IMR-90 (cell line): ENCODE data around the gene C22orf31. TPM values are rescaled to one million over a fixed set of nuclear protein-coding genes. Genes with fewer than 3 reads are reported as not detected.

Experiments used
- ATAC-seq: fragments of 200-7000 bp; cut with Tn5 transposase; 2 replicates; pipeline ENCODE4 v1.9.1; 2020; ENCODE audit warnings: low read depth, mild to moderate bottlenecking, moderate library complexity
- BruUV-seq: library from RNA; stranded (reverse); fragments of 400-500 nt; replicated peaks from 2 replicates; lab custom pipeline; 2021; lab: Mats Ljungman, UMichigan
- CTCF ChIA-PET: fragments of 300-600 bp; formaldehyde crosslinking; extraction: SDS; loops from one replicate; lab custom pipeline; 2021; ENCODE audit warnings: antibody characterized with exemption; lab: Yijun Ruan, JAX
- POLR2A ChIA-PET: fragments of 300-600 bp; sonication (Branson Sonifier 250); formaldehyde crosslinking; loops from one replicate; lab custom pipeline; 2022; ENCODE audit warnings: antibody characterized with exemption; ENCODE audit not compliant: unreplicated experiment; lab: Charles Lee
- DNase-seq: peaks from one replicate; pipeline ENCODE4 v3.0.0; 2013
- H2AFZ ChIP-seq: replicated peaks from 2 replicates; pipeline ENCODE3; 2013; ENCODE audit warnings: low read length, mild to moderate bottlenecking; ENCODE audit not compliant: poor library complexity
- H2AK5ac ChIP-seq: 2 replicates; pipeline ENCODE4 v1.6.1; 2013; ENCODE audit warnings: low read depth, low read length, inconsistent platforms
- H2AK9ac ChIP-seq: replicated peaks from 2 replicates; pipeline ENCODE3; 2013; ENCODE audit warnings: mild to moderate bottlenecking, low read depth, low read length, moderate library complexity; ENCODE audit not compliant: poor library complexity
- H2BK120ac ChIP-seq: 2 replicates; pipeline ENCODE4 v1.6.1; 2013; ENCODE audit warnings: low read depth, low read length, inconsistent platforms
- H2BK15ac ChIP-seq: 3 replicates; pipeline ENCODE4 v1.6.1; 2013; ENCODE audit warnings: low read depth, low read length, inconsistent platforms
- H2BK20ac ChIP-seq: 2 replicates; pipeline ENCODE4 v1.6.1; 2013; ENCODE audit warnings: low read depth, mild to moderate bottlenecking, inconsistent platforms, low read length, moderate library complexity
- H2BK5ac ChIP-seq: 2 replicates; pipeline ENCODE4 v1.6.1; 2013; ENCODE audit warnings: mild to moderate bottlenecking, low read depth, low read length, inconsistent platforms; ENCODE audit not compliant: poor library complexity, severe bottlenecking
- H3K14ac ChIP-seq: replicated peaks from 2 replicates; pipeline ENCODE4 v1.6.1; 2013; ENCODE audit warnings: low read depth, low read length, inconsistent platforms
- H3K18ac ChIP-seq: 2 replicates; pipeline ENCODE4 v1.6.1; 2013; ENCODE audit warnings: low read depth, low read length, control low read depth
- H3K23ac ChIP-seq: 2 replicates; pipeline ENCODE4 v1.6.1; 2013; ENCODE audit warnings: low read depth, low read length, inconsistent platforms
- H3K27ac ChIP-seq: 2 replicates; pipeline ENCODE4 v1.5.1; 2013; ENCODE audit warnings: mild to moderate bottlenecking, control low read depth, low read length; ENCODE audit not compliant: insufficient read depth
- H3K27me3 ChIP-seq: 2 replicates; pipeline ENCODE4 v1.6.1; 2013; ENCODE audit warnings: low read length; ENCODE audit not compliant: control insufficient read depth, insufficient read depth
- H3K36me3 ChIP-seq: 2 replicates; pipeline ENCODE4 v1.6.1; 2013; ENCODE audit warnings: low read length, mixed read lengths; ENCODE audit not compliant: control insufficient read depth, insufficient read depth
- H3K4ac ChIP-seq: 2 replicates; pipeline ENCODE4 v1.6.1; 2013; ENCODE audit warnings: low read depth, low read length, inconsistent platforms
- H3K4me1 ChIP-seq: 2 replicates; pipeline ENCODE4 v1.6.1; 2013; ENCODE audit warnings: low read length, mixed read lengths; ENCODE audit not compliant: control insufficient read depth, insufficient read depth
- H3K4me2 ChIP-seq: 2 replicates; pipeline ENCODE4 v1.6.1; 2013; ENCODE audit warnings: low read depth, mild to moderate bottlenecking, control low read depth, low read length, moderate library complexity
- H3K4me3 ChIP-seq: 2 replicates; pipeline ENCODE4 v1.5.1; 2013; ENCODE audit warnings: low read depth, mild to moderate bottlenecking, control low read depth, low read length, moderate library complexity; ENCODE audit not compliant: insufficient read depth
- H3K56ac ChIP-seq: 2 replicates; pipeline ENCODE4 v1.6.1; 2013; ENCODE audit warnings: low read length, inconsistent platforms; ENCODE audit not compliant: insufficient read depth; ENCODE audit errors: extremely low read depth
- H3K79me1 ChIP-seq, 2 experiments: 2 replicates each; pipeline ENCODE4 v1.6.1; 2013; ENCODE audit warnings: low read length in 2 of 2, inconsistent platforms in 1 of 2, low read depth in 1 of 2
- H3K9ac ChIP-seq: 2 replicates; pipeline ENCODE4 v1.6.1; 2013; ENCODE audit warnings: low read depth, low read length, control low read depth
- H3K9me1 ChIP-seq: 2 replicates; pipeline ENCODE4 v1.6.1; 2013; ENCODE audit warnings: low read length, inconsistent platforms; ENCODE audit not compliant: insufficient read depth
- H3K9me3 ChIP-seq: 2 replicates; pipeline ENCODE4 v1.6.1; 2013; ENCODE audit warnings: low read length; ENCODE audit not compliant: control insufficient read depth, insufficient read depth
- H4K20me1 ChIP-seq: 2 replicates; pipeline ENCODE4 v1.6.1; 2013; ENCODE audit warnings: low read length, inconsistent platforms; ENCODE audit not compliant: insufficient read depth
- H4K5ac ChIP-seq: 2 replicates; pipeline ENCODE4 v1.6.1; 2013; ENCODE audit warnings: mild to moderate bottlenecking, low read depth, low read length, control low read depth
- H4K8ac ChIP-seq, 2 experiments: 2 replicates each; pipeline ENCODE4 v1.6.1; 2013; ENCODE audit warnings: low read depth in 2 of 2, low read length in 2 of 2, control low read depth in 1 of 2, inconsistent platforms in 1 of 2
- H4K91ac ChIP-seq: 2 replicates; pipeline ENCODE4 v1.6.1; 2013; ENCODE audit warnings: low read depth, low read length, inconsistent platforms; ENCODE audit not compliant: insufficient read depth
- BHLHE40 ChIP-seq: fragments of 150-350 bp; IDR thresholded peaks from 2 replicates; pipeline ENCODE4 v1.6.1; 2016; ENCODE audit warnings: mild to moderate bottlenecking, low read depth, low read length
- CEBPB ChIP-seq: IDR thresholded peaks from 2 replicates; pipeline ENCODE4 v1.6.1; 2012; ENCODE audit warnings: low read depth, low read length, improper control_type of control experiment
- CHD1 ChIP-seq: IDR thresholded peaks from 2 replicates; pipeline ENCODE4 v1.6.1; 2012; ENCODE audit warnings: low read depth, low read length, improper control_type of control experiment
- FOS ChIP-seq: fragments of 150-350 bp; IDR thresholded peaks from 2 replicates; pipeline ENCODE4 v1.6.1; 2016; ENCODE audit warnings: low read depth, low read length
- MAFK ChIP-seq: IDR thresholded peaks from 2 replicates; pipeline ENCODE4 v1.6.1; 2012; ENCODE audit warnings: low read depth, low read length, improper control_type of control experiment
- MAZ ChIP-seq: IDR thresholded peaks from 2 replicates; pipeline ENCODE4 v1.6.1; 2012; ENCODE audit warnings: low read depth, mild to moderate bottlenecking, low read length, improper control_type of control experiment, moderate library complexity, borderline replicate concordance
- MXI1 ChIP-seq: IDR thresholded peaks from 2 replicates; pipeline ENCODE4 v1.6.1; 2012; ENCODE audit warnings: low read depth, mild to moderate bottlenecking, low read length, moderate library complexity, borderline replicate concordance
- NFE2L2 ChIP-seq: fragments of 150-350 bp; IDR thresholded peaks from 2 replicates; pipeline ENCODE4 v1.6.1; 2016; ENCODE audit warnings: low read depth, mild to moderate bottlenecking, low read length
- POLR2A ChIP-seq: IDR thresholded peaks from 2 replicates; pipeline ENCODE4 v1.6.1; 2012; ENCODE audit warnings: mild to moderate bottlenecking, low read depth, low read length
- RAD21 ChIP-seq: IDR thresholded peaks from 2 replicates; pipeline ENCODE4 v1.6.1; 2012; ENCODE audit warnings: low read length, improper control_type of control experiment
- RCOR1 ChIP-seq: IDR thresholded peaks from 2 replicates; pipeline ENCODE4 v1.6.1; 2012; ENCODE audit warnings: mild to moderate bottlenecking, low read length, improper control_type of control experiment; ENCODE audit not compliant: insufficient replicate concordance
- RFX5 ChIP-seq: IDR thresholded peaks from 2 replicates; pipeline ENCODE4 v1.8.0; 2012; ENCODE audit warnings: low read depth, mild to moderate bottlenecking, low read length, moderate library complexity
- SMC3 ChIP-seq: fragments of 150-350 bp; IDR thresholded peaks from 2 replicates; pipeline ENCODE4 v1.6.1; 2016; ENCODE audit warnings: low read depth, mild to moderate bottlenecking, antibody characterized with exemption, low read length, moderate library complexity
- USF2 ChIP-seq: fragments of 150-350 bp; IDR thresholded peaks from 2 replicates; pipeline ENCODE4 v1.6.1; 2017; ENCODE audit warnings: mild to moderate bottlenecking, antibody characterized with exemption, low read length, low read depth
- WGBS, 2 experiments: methylation state at CpG; one replicate each; pipeline versions ENCODE4 v1.1.5 to v1.1.7; 2013; ENCODE audit warnings: missing lambda C conversion rate in 2 of 2; ENCODE audit not compliant: insufficient read length in 1 of 2; ENCODE audit errors: extremely low coverage in 2 of 2; 5-methylcytosine and 5-hydroxymethylcytosine counted together
- dilution Hi-C: fragments of 300-500 bp; cut with HindIII; formaldehyde crosslinking; loops from one replicate; pipeline ENCODE4 v1.14.3; 2018; ENCODE audit warnings: low sequenced_read_pairs; ENCODE audit not compliant: unreplicated experiment
- in situ Hi-C: fragments of 300-500 bp; cut with MboI; formaldehyde crosslinking; loops from 3 replicates; pipeline ENCODE4 v1.14.3; 2019; ENCODE audit warnings: low sequenced_read_pairs, inconsistent platforms, mixed read lengths
- intact Hi-C: fragments of 100-400 bp; cut with micrococcal nuclease; formaldehyde crosslinking; loops from 2 replicates; pipeline ENCODE4 v1.10.0; 2022
- polyA plus RNA-seq, 3 experiments: library from polyadenylated mRNA; depleted of rRNA; stranded (reverse); fragments of >200 nt; gene quantifications; 2 replicates each; pipeline ENCODE4 v1.2.3, GENCODE V29; 2012; ENCODE audit warnings: low replicate concordance in 1 of 3
- total RNA-seq: library from RNA; depleted of rRNA; stranded (reverse); fragments of >200 nt; gene quantifications from 2 replicates; pipeline ENCODE4 v1.2.3, GENCODE V29; 2012
- TF ChIP-seq, protein P1 (sequence below): conservative IDR thresholded peaks from 2 replicates; pipeline ENCODE4 v1.5.1; 2012; ENCODE audit warnings: mild to moderate bottlenecking, low read depth, low read length, improper control_type of control experiment
- TF ChIP-seq, protein P2 (sequence below): fragments of 150-350 bp; IDR thresholded peaks from 2 replicates; pipeline ENCODE4 v1.6.1; 2016; ENCODE audit warnings: low read depth, mild to moderate bottlenecking, low read length, moderate library complexity, borderline replicate concordance

C22orf31 gene
- total and polyA plus RNA-seq, 2 of the 4 experiments (the other 2 are of a cell fraction) = not detected

DNA sequence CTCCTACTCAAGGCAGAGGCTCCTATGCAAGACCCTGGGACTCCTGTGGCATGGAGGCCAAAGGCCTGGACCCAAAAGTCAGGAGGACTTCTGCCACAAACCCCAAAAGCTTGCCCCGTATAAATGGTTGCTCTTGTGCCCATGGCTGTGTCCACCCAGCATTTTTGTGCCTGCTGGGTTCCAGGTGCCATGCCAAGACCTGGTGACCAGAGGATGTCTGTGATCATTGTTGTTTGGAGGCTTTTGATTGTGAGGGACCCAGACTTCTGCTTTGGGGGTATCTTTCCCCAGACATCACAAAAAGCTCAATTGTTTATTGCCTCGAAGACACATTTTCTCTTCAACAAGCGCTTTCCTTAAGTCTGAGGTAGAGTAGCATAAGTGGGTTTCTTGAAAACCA, 35.1 kb downstream of the C22orf31 start:
- Histone ChIP-seq H2BK15ac (no peak overlapping the region), H2BK120ac (no peak overlapping the region), H3K9me1 (peaks cover 9% of the 10 kb centered on the region), H3K4me2 (no peak overlapping the region), H2AK5ac (no peak overlapping the region), H3K79me1 (peaks cover 6 to 8% of the 10 kb centered on the region in 2 experiments; a peak in 1 of 4 replicates), H2BK20ac (no peak overlapping the region), H2AK9ac (no peak overlapping the region), H3K9me3 (no peaks in the 10 kb centered on the region), H3K14ac (no peak overlapping the region), H3K27ac (no peak overlapping the region), H3K23ac (no peak overlapping the region), H2AFZ (no peak overlapping the region), H3K9ac (no peak overlapping the region), H4K5ac (no peak overlapping the region), H3K36me3 (no peaks in the 10 kb centered on the region), H3K4me3 (no peak overlapping the region), H4K91ac (no peak overlapping the region), H3K56ac (no peak overlapping the region), H3K27me3 (no peaks in the 10 kb centered on the region), H3K18ac (no peak overlapping the region), H3K4ac (no peak overlapping the region), H4K20me1 (no peaks in the 10 kb centered on the region), H3K4me1 (peaks cover 5% of the 10 kb centered on the region), H2BK5ac (no peak overlapping the region), H4K8ac (no peak overlapping the region)
- WGBS, 2 experiments = no CpG with 5 or more reads among the region's 3 CpGs
- TF ChIP-seq, protein P1, sequence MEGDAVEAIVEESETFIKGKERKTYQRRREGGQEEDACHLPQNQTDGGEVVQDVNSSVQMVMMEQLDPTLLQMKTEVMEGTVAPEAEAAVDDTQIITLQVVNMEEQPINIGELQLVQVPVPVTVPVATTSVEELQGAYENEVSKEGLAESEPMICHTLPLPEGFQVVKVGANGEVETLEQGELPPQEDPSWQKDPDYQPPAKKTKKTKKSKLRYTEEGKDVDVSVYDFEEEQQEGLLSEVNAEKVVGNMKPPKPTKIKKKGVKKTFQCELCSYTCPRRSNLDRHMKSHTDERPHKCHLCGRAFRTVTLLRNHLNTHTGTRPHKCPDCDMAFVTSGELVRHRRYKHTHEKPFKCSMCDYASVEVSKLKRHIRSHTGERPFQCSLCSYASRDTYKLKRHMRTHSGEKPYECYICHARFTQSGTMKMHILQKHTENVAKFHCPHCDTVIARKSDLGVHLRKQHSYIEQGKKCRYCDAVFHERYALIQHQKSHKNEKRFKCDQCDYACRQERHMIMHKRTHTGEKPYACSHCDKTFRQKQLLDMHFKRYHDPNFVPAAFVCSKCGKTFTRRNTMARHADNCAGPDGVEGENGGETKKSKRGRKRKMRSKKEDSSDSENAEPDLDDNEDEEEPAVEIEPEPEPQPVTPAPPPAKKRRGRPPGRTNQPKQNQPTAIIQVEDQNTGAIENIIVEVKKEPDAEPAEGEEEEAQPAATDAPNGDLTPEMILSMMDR = no peak
- no peak for TF ChIP-seq FOS
- no peak for TF ChIP-seq RAD21
- no peak for TF ChIP-seq NFE2L2
- TF ChIP-seq POLR2A = no peak
- no peak for TF ChIP-seq USF2
- TF ChIP-seq SMC3 = no peak
- no peak for TF ChIP-seq RFX5
- TF ChIP-seq MXI1 = no peak
- no peak for TF ChIP-seq MAFK
- TF ChIP-seq, protein P2, sequence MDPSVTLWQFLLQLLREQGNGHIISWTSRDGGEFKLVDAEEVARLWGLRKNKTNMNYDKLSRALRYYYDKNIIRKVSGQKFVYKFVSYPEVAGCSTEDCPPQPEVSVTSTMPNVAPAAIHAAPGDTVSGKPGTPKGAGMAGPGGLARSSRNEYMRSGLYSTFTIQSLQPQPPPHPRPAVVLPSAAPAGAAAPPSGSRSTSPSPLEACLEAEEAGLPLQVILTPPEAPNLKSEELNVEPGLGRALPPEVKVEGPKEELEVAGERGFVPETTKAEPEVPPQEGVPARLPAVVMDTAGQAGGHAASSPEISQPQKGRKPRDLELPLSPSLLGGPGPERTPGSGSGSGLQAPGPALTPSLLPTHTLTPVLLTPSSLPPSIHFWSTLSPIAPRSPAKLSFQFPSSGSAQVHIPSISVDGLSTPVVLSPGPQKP = no peak
- TF ChIP-seq CEBPB = no peak
- TF ChIP-seq CHD1 = no peak
- TF ChIP-seq MAZ = no peak
- TF ChIP-seq BHLHE40 = no peak
- TF ChIP-seq RCOR1 = no peak
- ChIA-PET CTCF (no interaction called here), POLR2A (no interaction called here)
- DNase-seq = no peak
- ATAC-seq = no peak
- intact Hi-C loops (no loop called here), dilution Hi-C loops (no loop called here), in situ Hi-C loops (no loop called here)
- no TSS peak for BruUV-seq
